ENCODE results near the gene NCAPG2. TPM values are rescaled to one million over a fixed set of nuclear protein-coding genes. Genes with fewer than 3 reads are reported as not detected.

Gene NCAPG2
- total and polyA plus RNA-seq, 7 experiments from 2014 or later: 1.3 to 88.7 (median 6.7) TPM

DNA sequence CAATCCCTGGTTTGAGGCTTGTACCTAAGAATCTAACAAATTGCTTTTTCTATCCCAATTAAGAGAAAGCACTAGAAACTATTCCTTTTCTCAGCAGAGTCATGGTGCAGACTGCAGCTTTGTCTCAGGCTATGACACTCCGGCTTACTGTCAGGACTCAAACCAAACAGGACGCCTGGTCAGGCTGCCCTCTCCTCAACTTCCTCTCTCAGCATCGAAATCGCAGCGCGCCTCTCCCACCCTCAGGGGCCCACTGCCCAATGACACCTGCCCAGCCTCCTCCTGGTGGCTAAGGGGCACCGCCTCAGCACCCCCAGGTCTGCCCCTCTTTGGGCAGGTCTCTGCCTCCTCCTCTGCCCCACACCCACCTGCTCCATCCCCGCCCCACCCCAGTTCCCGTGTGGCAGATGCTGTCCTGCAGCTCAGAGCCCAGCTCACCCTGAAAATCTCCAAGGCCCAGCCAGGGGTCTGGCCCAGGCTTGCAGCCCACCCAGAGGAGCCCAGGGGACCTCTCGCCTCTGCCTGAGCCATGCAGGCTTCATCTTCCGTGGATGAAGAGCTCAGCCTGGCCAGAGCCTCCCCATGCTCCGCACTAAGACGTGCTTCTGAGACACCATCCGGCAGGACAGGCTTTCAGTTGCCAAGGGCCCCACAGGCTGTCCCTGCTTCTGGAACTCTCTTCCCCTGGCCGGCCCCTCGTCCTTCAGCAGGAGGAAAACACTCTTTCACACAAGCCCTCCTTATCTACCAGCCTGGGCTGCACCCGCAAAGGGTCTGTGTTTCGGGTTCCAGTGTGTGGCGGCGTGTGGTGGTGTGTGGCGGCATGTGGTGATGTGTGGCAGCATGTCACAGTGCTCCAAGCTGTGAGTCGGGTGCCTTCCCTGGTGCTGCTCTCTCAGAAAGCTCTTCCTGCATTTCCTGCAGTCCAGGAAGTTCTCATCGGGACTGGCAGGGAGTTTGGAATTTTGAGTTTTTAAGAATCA, 100.5 kb downstream of the NCAPG2 start:
- Mint-ChIP-seq H3K4me3 (no peak overlapping the region), H3K4me1 (no peaks in the 10 kb centered on the region), H3K27ac (no peak overlapping the region), H3K36me3 (peaks cover 0 to 7% (median 3%) of the 10 kb centered on the region in 5 donors), H3K9me3 (peaks cover 0 to 2% (median 0%) of the 10 kb centered on the region in 11 donors), H3K27me3 (no peaks in the 10 kb centered on the region)
- H3K36me3 ChIP-seq (ENCODE audit: control insufficient read depth in 2 of 3, insufficient read depth in 3 of 3, low read length in 3 of 3): no peaks in the 10 kb centered on the region
- no peaks in the 10 kb centered on the region for H3K4me1 ChIP-seq (ENCODE audit: control insufficient read depth in 2 of 2, insufficient read depth in 2 of 2, low read length in 2 of 2)
- no peak for ATAC-seq
- DNase-seq: no peak
- CTCF ChIA-PET: no interaction called here
- POLR2A ChIA-PET: no interaction called here
- no peak overlapping the region for H3K27ac ChIP-seq (ENCODE audit: low read depth, low read length)
- intact Hi-C loops (cut with micrococcal nuclease): no loop called here
- no peaks in the 10 kb centered on the region for H3K9me3 ChIP-seq (ENCODE audit: control insufficient read depth in 2 of 3, low read length in 3 of 3)
- H3K4me3 ChIP-seq (ENCODE audit: low read length): no peak overlapping the region
- no peaks in the 10 kb centered on the region for H3K27me3 ChIP-seq (ENCODE audit: control insufficient read depth in 2 of 2, insufficient read depth in 2 of 2, low read length in 2 of 2)

DNA sequence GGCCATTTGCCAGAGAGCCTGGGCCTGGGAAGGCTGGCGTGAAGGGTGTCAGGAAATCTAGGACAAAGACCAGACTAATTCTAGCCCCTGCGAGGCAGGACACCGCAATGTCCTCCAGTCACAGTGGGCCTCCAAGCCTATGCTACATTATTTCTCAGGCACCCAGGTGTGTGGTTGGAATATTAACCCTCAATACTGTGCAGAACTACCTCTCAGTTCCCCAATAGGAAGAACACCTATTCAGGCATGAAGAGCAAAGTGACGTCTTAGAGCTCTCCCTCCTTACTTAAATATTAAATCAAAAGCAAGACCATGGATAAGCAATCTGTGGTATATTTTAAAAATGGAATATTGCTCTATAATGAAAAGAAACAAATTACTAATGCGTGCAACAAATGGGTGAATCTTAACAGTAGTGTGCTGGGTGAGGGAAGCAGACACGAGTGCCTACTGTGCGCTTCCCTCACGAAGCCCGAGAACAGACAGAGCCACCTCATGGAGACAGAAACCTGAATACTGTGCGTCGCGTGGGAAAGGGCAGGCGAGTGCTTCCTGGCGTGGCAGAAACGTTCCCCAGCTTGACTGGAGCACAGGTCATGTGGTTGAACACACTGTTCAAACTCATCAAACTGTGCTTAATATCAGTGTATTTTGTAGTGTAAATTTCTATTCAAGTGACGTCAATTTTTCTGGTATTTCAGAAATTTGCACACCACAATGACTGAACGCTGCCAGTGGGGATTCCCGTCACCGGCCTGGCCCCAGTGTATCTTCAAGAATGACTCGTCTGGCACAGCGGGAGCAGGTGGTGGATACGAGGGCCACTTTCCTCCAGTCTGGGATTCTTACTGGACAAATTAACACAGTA, 101.5 kb downstream of the NCAPG2 start:
- H3K27ac Mint-ChIP-seq: no peak overlapping the region
- POLR2A ChIA-PET: interaction anchor here (0.6 kb wide), 1 partner anchor 27 kb away, joined by 3 read pairs; no protein-coding TSS in a partner anchor
- CTCF ChIA-PET: no interaction called here

DNA sequence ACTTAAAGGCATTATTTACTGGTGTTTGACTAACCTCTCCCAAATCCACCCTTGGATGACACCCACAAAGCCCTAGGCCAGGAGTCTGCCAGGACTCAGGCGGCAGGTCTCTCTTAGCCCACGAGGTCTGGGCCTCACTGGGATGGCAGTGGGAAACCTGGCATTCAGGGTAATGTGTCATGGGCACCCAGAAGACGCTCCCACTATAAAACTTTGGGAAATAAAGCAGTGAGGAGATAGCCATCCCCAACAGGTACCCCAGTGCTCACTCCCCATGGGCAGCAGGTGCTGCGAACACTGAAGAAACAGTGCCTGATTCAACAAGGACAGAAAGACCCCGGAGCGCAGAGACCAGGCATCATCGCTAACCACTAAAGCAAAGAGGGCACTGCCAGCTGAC, 102.6 kb downstream of the NCAPG2 start:
- no peak for ATAC-seq
- H3K27me3 Mint-ChIP-seq: no peaks in the 10 kb centered on the region
- POLR2A ChIA-PET: no interaction called here

More for the DNA sequence above, 101.5 kb downstream of the NCAPG2 start:
- DNase-seq: no peak
- Histone ChIP-seq H3K27me3 (ENCODE audit: control insufficient read depth in 2 of 2, insufficient read depth in 2 of 2, low read length in 2 of 2) (no peaks in the 10 kb centered on the region), H3K9me3 (ENCODE audit: control insufficient read depth in 2 of 3, low read length in 3 of 3) (no peaks in the 10 kb centered on the region), H3K4me1 (ENCODE audit: control insufficient read depth in 2 of 2, insufficient read depth in 2 of 2, low read length in 2 of 2) (no peaks in the 10 kb centered on the region), H3K4me3 (ENCODE audit: low read length) (no peak overlapping the region), H3K36me3 (ENCODE audit: control insufficient read depth in 2 of 3, insufficient read depth in 3 of 3, low read length in 3 of 3) (no peaks in the 10 kb centered on the region), H3K27ac (ENCODE audit: low read depth, low read length) (no peak overlapping the region)
- intact Hi-C loops (cut with micrococcal nuclease): no loop called here
- Mint-ChIP-seq H3K4me1 (no peaks in the 10 kb centered on the region), H3K9me3 (peaks cover 0 to 2% (median 0%) of the 10 kb centered on the region in 11 donors), H3K4me3 (no peak overlapping the region), H3K36me3 (peaks cover 0 to 7% (median 3%) of the 10 kb centered on the region in 5 donors), H3K27me3 (no peaks in the 10 kb centered on the region)
- ATAC-seq: no peak

DNA sequence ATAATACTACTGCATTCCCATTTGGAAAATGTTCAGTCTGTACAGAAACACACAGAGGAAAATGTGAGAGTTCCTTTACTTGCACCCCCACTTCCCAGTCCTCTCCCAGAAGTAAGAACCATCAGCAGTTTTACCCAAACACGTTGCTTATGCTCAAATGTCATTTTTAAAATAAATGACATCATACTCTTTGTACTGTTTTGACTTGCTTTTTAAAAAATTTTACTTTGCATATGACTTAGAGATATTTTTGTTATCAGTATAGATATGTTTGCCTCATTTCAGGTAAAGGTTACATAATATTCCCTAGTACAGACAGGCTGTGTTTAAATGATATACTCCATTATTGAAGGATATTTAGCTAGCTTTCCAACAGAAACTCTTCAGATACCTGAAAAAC, 103.5 kb downstream of the NCAPG2 start:
- H3K36me3 Mint-ChIP-seq: peaks cover 0 to 3% (median 0%) of the 10 kb centered on the region in 5 donors
- POLR2A ChIA-PET: no interaction called here
- H3K27ac Mint-ChIP-seq: no peak overlapping the region
- H3K9me3 Mint-ChIP-seq: peaks cover 0 to 2% (median 0%) of the 10 kb centered on the region in 11 donors
- no peak overlapping the region for H3K27ac ChIP-seq (ENCODE audit: low read depth, low read length)
- no peaks in the 10 kb centered on the region for H3K27me3 ChIP-seq (ENCODE audit: control insufficient read depth in 2 of 2, insufficient read depth in 2 of 2, low read length in 2 of 2)
- H3K4me1 Mint-ChIP-seq: no peaks in the 10 kb centered on the region
- no peaks in the 10 kb centered on the region for H3K36me3 ChIP-seq (ENCODE audit: control insufficient read depth in 2 of 3, insufficient read depth in 3 of 3, low read length in 3 of 3)
- ATAC-seq (no peak), DNase-seq (no peak)
- no peaks in the 10 kb centered on the region for H3K9me3 ChIP-seq (ENCODE audit: control insufficient read depth in 2 of 3, low read length in 3 of 3)
- H3K4me3 ChIP-seq (ENCODE audit: low read length): no peak overlapping the region
- no peaks in the 10 kb centered on the region for H3K27me3 Mint-ChIP-seq
- no peaks in the 10 kb centered on the region for H3K4me1 ChIP-seq (ENCODE audit: control insufficient read depth in 2 of 2, insufficient read depth in 2 of 2, low read length in 2 of 2)
- CTCF ChIA-PET: no interaction called here
- intact Hi-C loops (cut with micrococcal nuclease): no loop called here
- H3K4me3 Mint-ChIP-seq: no peak overlapping the region

More for the DNA sequence above, 102.6 kb downstream of the NCAPG2 start:
- CTCF ChIA-PET: no interaction called here
- H3K27ac Mint-ChIP-seq: no peak overlapping the region
- H3K9me3 Mint-ChIP-seq: peaks cover 0 to 2% (median 0%) of the 10 kb centered on the region in 11 donors
- Histone ChIP-seq H3K27ac (ENCODE audit: low read depth, low read length) (no peak overlapping the region), H3K36me3 (ENCODE audit: control insufficient read depth in 2 of 3, insufficient read depth in 3 of 3, low read length in 3 of 3) (no peaks in the 10 kb centered on the region), H3K27me3 (ENCODE audit: control insufficient read depth in 2 of 2, insufficient read depth in 2 of 2, low read length in 2 of 2) (no peaks in the 10 kb centered on the region), H3K4me1 (ENCODE audit: control insufficient read depth in 2 of 2, insufficient read depth in 2 of 2, low read length in 2 of 2) (no peaks in the 10 kb centered on the region), H3K9me3 (ENCODE audit: control insufficient read depth in 2 of 3, low read length in 3 of 3) (no peaks in the 10 kb centered on the region), H3K4me3 (ENCODE audit: low read length) (no peak overlapping the region)
- no peaks in the 10 kb centered on the region for H3K4me1 Mint-ChIP-seq
- H3K36me3 Mint-ChIP-seq: peaks cover 0 to 3% (median 3%) of the 10 kb centered on the region in 5 donors
- intact Hi-C loops (cut with micrococcal nuclease): no loop called here
- DNase-seq: no peak
- H3K4me3 Mint-ChIP-seq: no peak overlapping the region

DNA sequence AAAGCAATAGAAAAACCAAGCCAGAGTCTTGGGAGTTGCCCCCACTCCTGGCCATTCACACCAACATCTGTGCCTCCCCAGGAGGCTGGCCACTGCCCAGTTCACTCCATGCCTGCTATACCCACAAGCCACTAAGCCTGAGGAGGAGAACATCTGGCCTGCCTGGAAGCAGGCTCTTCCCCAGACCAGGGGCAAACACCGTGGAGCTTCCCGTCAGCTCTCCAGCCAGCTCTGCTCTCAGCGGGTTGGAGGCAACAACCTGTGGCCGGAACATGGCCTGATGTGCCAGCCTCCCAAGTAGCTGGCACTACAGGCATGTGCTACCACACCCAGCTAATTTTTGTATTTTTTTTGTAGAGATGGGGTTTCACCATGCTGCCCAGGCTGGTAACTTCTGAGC, 107.9 kb downstream of the NCAPG2 start:
- no peak for ATAC-seq
- H3K4me3 Mint-ChIP-seq: no peak overlapping the region
- POLR2A ChIA-PET: no interaction called here

DNA sequence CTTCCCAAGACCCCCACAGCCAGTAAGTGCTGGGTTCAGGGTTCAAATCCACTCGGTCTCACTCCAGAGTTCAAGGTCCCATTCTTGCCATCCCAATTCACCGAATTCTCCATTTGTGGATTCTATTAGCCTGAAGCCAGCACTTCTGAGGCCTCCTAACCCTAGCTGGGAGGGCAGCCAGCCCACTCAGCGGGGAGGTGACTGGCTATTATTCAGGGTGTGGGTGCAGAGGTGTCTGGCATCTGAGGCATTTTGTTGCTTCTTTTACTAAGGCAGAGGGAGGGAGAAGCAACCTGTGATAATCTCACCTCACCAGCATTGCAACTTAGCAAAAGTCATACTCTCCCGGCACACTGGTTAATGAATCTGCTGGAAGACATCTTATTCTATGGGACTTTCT, 108.3 kb downstream of the NCAPG2 start:
- intact Hi-C loops (cut with micrococcal nuclease): no loop called here
- DNase-seq (no peak), ATAC-seq (no peak)
- POLR2A ChIA-PET: no interaction called here
- Mint-ChIP-seq H3K36me3 (peaks cover 0 to 4% (median 0%) of the 10 kb centered on the region in 5 donors), H3K27me3 (no peaks in the 10 kb centered on the region), H3K9me3 (peaks cover 0 to 5% (median 0%) of the 10 kb centered on the region in 11 donors), H3K4me3 (no peak overlapping the region), H3K27ac (no peak overlapping the region), H3K4me1 (no peaks in the 10 kb centered on the region)
- no peak overlapping the region for H3K27ac ChIP-seq (ENCODE audit: low read depth, low read length)
- H3K36me3 ChIP-seq (ENCODE audit: control insufficient read depth in 2 of 3, insufficient read depth in 3 of 3, low read length in 3 of 3): no peaks in the 10 kb centered on the region
- CTCF ChIA-PET: no interaction called here
- H3K27me3 ChIP-seq (ENCODE audit: control insufficient read depth in 2 of 2, insufficient read depth in 2 of 2, low read length in 2 of 2): no peaks in the 10 kb centered on the region
- no peaks in the 10 kb centered on the region for H3K4me1 ChIP-seq (ENCODE audit: control insufficient read depth in 2 of 2, insufficient read depth in 2 of 2, low read length in 2 of 2)
- H3K4me3 ChIP-seq (ENCODE audit: low read length): no peak overlapping the region
- peaks cover 0 to 5% (median 0%) of the 10 kb centered on the region in 3 experiments for H3K9me3 ChIP-seq (ENCODE audit: control insufficient read depth in 2 of 3, low read length in 3 of 3)

More for the DNA sequence above, 107.9 kb downstream of the NCAPG2 start:
- H3K27me3 ChIP-seq (ENCODE audit: control insufficient read depth in 2 of 2, insufficient read depth in 2 of 2, low read length in 2 of 2): no peaks in the 10 kb centered on the region
- no peak overlapping the region for H3K27ac ChIP-seq (ENCODE audit: low read depth, low read length)
- CTCF ChIA-PET: no interaction called here
- no peaks in the 10 kb centered on the region for H3K4me1 ChIP-seq (ENCODE audit: control insufficient read depth in 2 of 2, insufficient read depth in 2 of 2, low read length in 2 of 2)
- H3K27me3 Mint-ChIP-seq: no peaks in the 10 kb centered on the region
- H3K4me3 ChIP-seq (ENCODE audit: low read length): no peak overlapping the region
- no peak overlapping the region for H3K27ac Mint-ChIP-seq
- peaks cover 0 to 5% (median 0%) of the 10 kb centered on the region in 3 experiments for H3K9me3 ChIP-seq (ENCODE audit: control insufficient read depth in 2 of 3, low read length in 3 of 3)
- peaks cover 0 to 4% (median 0%) of the 10 kb centered on the region in 5 donors for H3K36me3 Mint-ChIP-seq
- H3K36me3 ChIP-seq (ENCODE audit: control insufficient read depth in 2 of 3, insufficient read depth in 3 of 3, low read length in 3 of 3): no peaks in the 10 kb centered on the region
- H3K4me1 Mint-ChIP-seq: no peaks in the 10 kb centered on the region
- peaks cover 0 to 5% (median 0%) of the 10 kb centered on the region in 11 donors for H3K9me3 Mint-ChIP-seq
- DNase-seq: no peak
- intact Hi-C loops (cut with micrococcal nuclease): no loop called here
